ENCODE data around the gene ESYT2. TPM values are rescaled to one million over a fixed set of nuclear protein-coding genes. Genes with fewer than 3 reads are reported as not detected.

ESYT2 gene
- total RNA-seq, 1 experiment from 2014 or later, result 37.5 TPM

DNA sequence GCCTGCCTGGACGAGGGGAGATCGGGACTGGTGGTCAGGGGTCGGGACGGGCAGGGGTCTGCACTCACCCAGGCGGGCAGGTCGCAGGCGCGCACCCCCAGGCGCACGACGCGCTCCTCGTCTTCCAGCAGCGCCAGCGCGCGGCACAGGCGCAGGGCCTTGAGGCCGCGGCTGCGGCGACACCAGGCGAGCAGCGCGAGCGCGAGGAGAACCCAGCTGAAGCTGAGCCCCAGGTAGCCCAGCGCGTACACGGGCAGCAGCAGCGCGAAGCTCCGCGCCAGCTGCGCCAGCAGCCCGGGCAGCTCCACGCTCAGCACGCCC, 328 bp downstream of the ESYT2 start:
- no peak for TF ChIP-seq EZH2 (IDR thresholded peaks at IDR 0.05; ENCODE audit: borderline replicate concordance, low read depth, low read length, poor library complexity, severe bottlenecking)
- TF ChIP-seq, protein P1, sequence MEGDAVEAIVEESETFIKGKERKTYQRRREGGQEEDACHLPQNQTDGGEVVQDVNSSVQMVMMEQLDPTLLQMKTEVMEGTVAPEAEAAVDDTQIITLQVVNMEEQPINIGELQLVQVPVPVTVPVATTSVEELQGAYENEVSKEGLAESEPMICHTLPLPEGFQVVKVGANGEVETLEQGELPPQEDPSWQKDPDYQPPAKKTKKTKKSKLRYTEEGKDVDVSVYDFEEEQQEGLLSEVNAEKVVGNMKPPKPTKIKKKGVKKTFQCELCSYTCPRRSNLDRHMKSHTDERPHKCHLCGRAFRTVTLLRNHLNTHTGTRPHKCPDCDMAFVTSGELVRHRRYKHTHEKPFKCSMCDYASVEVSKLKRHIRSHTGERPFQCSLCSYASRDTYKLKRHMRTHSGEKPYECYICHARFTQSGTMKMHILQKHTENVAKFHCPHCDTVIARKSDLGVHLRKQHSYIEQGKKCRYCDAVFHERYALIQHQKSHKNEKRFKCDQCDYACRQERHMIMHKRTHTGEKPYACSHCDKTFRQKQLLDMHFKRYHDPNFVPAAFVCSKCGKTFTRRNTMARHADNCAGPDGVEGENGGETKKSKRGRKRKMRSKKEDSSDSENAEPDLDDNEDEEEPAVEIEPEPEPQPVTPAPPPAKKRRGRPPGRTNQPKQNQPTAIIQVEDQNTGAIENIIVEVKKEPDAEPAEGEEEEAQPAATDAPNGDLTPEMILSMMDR (conservative IDR thresholded peaks at IDR 0.05; ENCODE audit: low read depth, low read length), result no peak
- H3K27ac ChIP-seq (ENCODE audit: low read depth, low read length, poor library complexity, severe bottlenecking), result peak overlapping the region; percentile 96
- H3K36me3 ChIP-seq (ENCODE audit: insufficient read depth, low read length, poor library complexity, severe bottlenecking), result no peaks in the 10 kb centered on the region
- H3K4me3 ChIP-seq (ENCODE audit: low read depth, low read length, poor library complexity, severe bottlenecking), result peak overlapping the region; percentile 86
- intact Hi-C loops (cut with micrococcal nuclease; ENCODE audit: unreplicated experiment), result loop anchor here (1.0 to 2.0 kb wide), 2 partner anchors 27 to 124 kb away; partner anchors contain the start of genes DYNC2I1 and NCAPG2
- no peaks in the 10 kb centered on the region for H3K9me3 ChIP-seq (ENCODE audit: low read depth, low read length, poor library complexity, severe bottlenecking)
- peaks cover 16% of the 10 kb centered on the region for H3K4me1 ChIP-seq (ENCODE audit: insufficient read depth, low read length, poor library complexity, severe bottlenecking)
- ChIA-PET POLR2A (ENCODE audit: low non-redundant PET) (no interaction called here), CTCF (no interaction called here)
- no peaks in the 10 kb centered on the region for H3K27me3 ChIP-seq (replicated peaks; ENCODE audit: insufficient read depth, low read depth, low read length, poor library complexity)
- peak; percentile 90 for DNase-seq (ENCODE audit: low spot score)
- BruUV-seq (replicated peaks), result no TSS peak

DNA sequence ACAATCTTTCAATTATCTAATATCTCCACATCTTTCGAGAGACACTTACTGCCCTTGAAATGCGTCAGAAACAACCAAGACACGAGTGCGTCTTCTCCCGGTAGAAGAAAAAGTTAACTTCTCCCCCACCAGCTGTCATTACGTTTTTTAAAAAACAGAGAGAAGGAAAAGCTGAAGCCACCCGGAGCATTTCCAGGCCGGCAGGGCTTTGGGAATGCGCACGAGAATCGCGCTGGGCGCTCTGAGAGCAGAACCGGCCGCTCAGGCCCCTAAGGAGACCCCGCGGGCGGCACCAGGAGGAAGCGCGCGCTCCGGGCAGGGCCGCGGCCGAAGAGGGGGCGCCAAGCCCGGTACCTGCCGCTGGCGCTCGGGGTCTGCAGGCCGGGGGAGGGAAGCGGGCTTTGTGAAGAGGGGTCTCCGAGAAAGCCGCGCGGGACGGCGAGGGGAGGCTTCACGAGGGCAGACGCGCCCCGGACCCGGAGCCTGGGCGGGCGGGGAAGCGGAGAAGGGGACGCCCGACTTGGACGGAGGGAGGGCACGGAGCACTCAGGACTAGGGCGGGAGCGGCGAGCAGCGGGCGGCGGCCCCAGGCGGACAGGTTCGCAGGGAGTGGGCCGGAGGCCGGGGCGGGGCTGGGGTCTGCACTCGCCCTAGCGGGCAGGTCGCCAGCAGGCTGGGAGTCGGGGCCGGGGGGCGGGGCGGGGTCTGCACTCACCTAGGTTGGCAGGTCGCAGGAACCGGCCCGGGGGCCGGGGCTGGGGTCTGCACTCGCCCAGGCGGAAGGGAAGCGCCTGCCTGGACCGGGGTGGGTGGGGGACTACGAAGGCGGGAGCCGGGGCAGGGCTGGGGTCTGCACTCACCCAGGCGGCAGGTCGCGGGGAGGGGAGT, 932 bp downstream of the ESYT2 start:
- intact Hi-C loops (cut with micrococcal nuclease; ENCODE audit: unreplicated experiment), result loop anchor here (1.0 to 2.0 kb wide), 2 partner anchors 28 to 124 kb away; partner anchors contain the start of genes DYNC2I1 and NCAPG2
- ChIA-PET POLR2A (ENCODE audit: low non-redundant PET) (no interaction called here), CTCF (no interaction called here)
- Histone ChIP-seq H3K27ac (ENCODE audit: low read depth, low read length, poor library complexity, severe bottlenecking) (peak overlapping the region; percentile 96), H3K4me1 (ENCODE audit: insufficient read depth, low read length, poor library complexity, severe bottlenecking) (peaks cover 16% of the 10 kb centered on the region), H3K27me3 (replicated peaks; ENCODE audit: insufficient read depth, low read depth, low read length, poor library complexity) (no peaks in the 10 kb centered on the region), H3K4me3 (ENCODE audit: low read depth, low read length, poor library complexity, severe bottlenecking) (peak overlapping the region; percentile 86), H3K36me3 (ENCODE audit: insufficient read depth, low read length, poor library complexity, severe bottlenecking) (no peaks in the 10 kb centered on the region), H3K9me3 (ENCODE audit: low read depth, low read length, poor library complexity, severe bottlenecking) (no peaks in the 10 kb centered on the region)
- no TSS peak for BruUV-seq (replicated peaks)
- TF ChIP-seq EZH2 (IDR thresholded peaks at IDR 0.05; ENCODE audit: borderline replicate concordance, low read depth, low read length, poor library complexity, severe bottlenecking), result no peak
- TF ChIP-seq, protein P1 (conservative IDR thresholded peaks at IDR 0.05; ENCODE audit: low read depth, low read length), result no peak
- peak; percentile 53 for DNase-seq (ENCODE audit: low spot score)

DNA sequence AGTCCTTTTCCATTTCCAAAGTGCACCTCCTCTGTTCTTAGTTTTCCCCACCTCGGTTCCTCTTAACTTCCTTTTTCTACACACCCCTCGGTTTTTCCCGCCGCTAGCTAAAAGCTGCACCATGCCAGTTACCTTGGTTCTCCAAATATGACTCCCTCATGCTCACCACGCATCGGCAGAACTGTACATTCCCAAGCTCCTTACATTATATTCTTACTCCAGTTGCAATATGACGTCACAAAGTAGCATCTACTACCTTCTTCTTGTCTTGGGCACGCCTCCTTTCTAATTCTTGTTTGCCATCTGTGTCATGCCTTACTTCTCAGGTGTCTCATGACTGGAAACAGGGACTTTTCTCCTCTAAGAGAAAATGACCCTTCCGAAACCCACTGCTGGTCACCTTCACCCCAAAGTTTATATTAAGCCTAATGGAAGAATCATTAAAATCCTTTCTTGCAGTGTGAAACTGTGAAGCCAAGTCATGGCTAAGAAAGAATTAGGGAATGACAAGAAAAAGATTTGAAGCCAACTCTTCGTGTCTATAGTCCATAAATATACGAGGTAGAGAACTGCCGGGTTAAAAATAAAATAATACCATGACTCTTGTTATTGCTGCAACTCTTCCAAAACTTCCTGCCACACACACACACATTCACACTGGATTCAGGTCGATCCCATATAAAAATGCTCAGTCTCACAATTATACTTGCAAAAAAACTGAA, 1.7 kb downstream of the ESYT2 start:
- Histone ChIP-seq H3K4me3 (ENCODE audit: low read depth, low read length, poor library complexity, severe bottlenecking) (peak overlapping the region; percentile 86), H3K36me3 (ENCODE audit: insufficient read depth, low read length, poor library complexity, severe bottlenecking) (no peaks in the 10 kb centered on the region), H3K27me3 (replicated peaks; ENCODE audit: insufficient read depth, low read depth, low read length, poor library complexity) (no peaks in the 10 kb centered on the region), H3K27ac (ENCODE audit: low read depth, low read length, poor library complexity, severe bottlenecking) (no peak overlapping the region), H3K9me3 (ENCODE audit: low read depth, low read length, poor library complexity, severe bottlenecking) (no peaks in the 10 kb centered on the region), H3K4me1 (ENCODE audit: insufficient read depth, low read length, poor library complexity, severe bottlenecking) (peaks cover 16% of the 10 kb centered on the region)
- no peak for DNase-seq (ENCODE audit: low spot score)
- CTCF ChIA-PET, result no interaction called here
- intact Hi-C loops (cut with micrococcal nuclease; ENCODE audit: unreplicated experiment), result loop anchor here (2.0 kb wide), 1 partner anchor 123 kb away; the partner anchor contains the start of gene NCAPG2
- TSS peak; percentile 77 for BruUV-seq (replicated peaks)
- POLR2A ChIA-PET (ENCODE audit: low non-redundant PET), result no interaction called here
- TF ChIP-seq, protein P1 (conservative IDR thresholded peaks at IDR 0.05; ENCODE audit: low read depth, low read length), result no peak
- TF ChIP-seq EZH2 (IDR thresholded peaks at IDR 0.05; ENCODE audit: borderline replicate concordance, low read depth, low read length, poor library complexity, severe bottlenecking), result no peak

Measured in A673 (cell line).